HG03159 (cell line): Measurements from ENCODE around the gene PXDC1.
"Not testable (repeated sequence)": the region's sequence is repeated elsewhere in the genome, so short reads cannot be mapped to it uniquely, and the experiment has no call there.

ENCODE experiments used
- ATAC-seq: cut with Tn5 transposase; IDR thresholded peaks from one replicate; pipeline ENCODE4 v1.9.1; 2021; ENCODE audit warnings: mild to moderate bottlenecking, moderate library complexity; ENCODE audit not compliant: unreplicated experiment

The PXDC1 gene

GRCh38 chr6:3735029-3735605 is 16.4 kb downstream of the PXDC1 start:
- ATAC-seq: no peak

GRCh38 chr6:3734023-3734422 is 17.5 kb downstream of the PXDC1 start:
- ATAC-seq: no peak

- ATAC-seq: no peak
Measured at GRCh38 chr6:3733321-3733925, 18.1 kb downstream of the PXDC1 start.

- no peak for ATAC-seq
Measured at GRCh38 chr6:3732345-3733141, 19.0 kb downstream of the PXDC1 start.

- ATAC-seq: no peak
Measured at GRCh38 chr6:3731700-3732099, 19.8 kb downstream of the PXDC1 start.

- no peak for ATAC-seq
Measured at GRCh38 chr6:3729603-3730344, 21.7 kb downstream of the PXDC1 start.

GRCh38 chr6:3727593-3728108 is 23.9 kb downstream of the PXDC1 start:
- no peak for ATAC-seq

- ATAC-seq: no peak
Measured at GRCh38 chr6:3727036-3727435, 24.5 kb downstream of the PXDC1 start.

- no peak for ATAC-seq
Measured at GRCh38 chr6:3726421-3726820, 25.1 kb downstream of the PXDC1 start.

- ATAC-seq: no peak
Measured at GRCh38 chr6:3725145-3726047, 26.1 kb downstream of the PXDC1 start.

GRCh38 chr6:3724451-3725144 is 26.9 kb downstream of the PXDC1 start:
- ATAC-seq: no peak

- ATAC-seq: no peak
Measured at GRCh38 chr6:3723966-3724365, 27.5 kb downstream of the PXDC1 start.

- ATAC-seq: no peak
Measured at GRCh38 chr6:3723251-3723650, 28.3 kb downstream of the PXDC1 start.

- no peak for ATAC-seq
Measured at GRCh38 chr6:3722785-3723184, 28.7 kb downstream of the PXDC1 start.

GRCh38 chr6:3721810-3722621 is 29.5 kb downstream of the PXDC1 start:
- no peak for ATAC-seq

GRCh38 chr6:3720770-3721169 is 30.7 kb downstream of the PXDC1 start:
- not testable (repeated sequence) for ATAC-seq

- ATAC-seq: no peak
Measured at GRCh38 chr6:3719462-3720308, 31.8 kb downstream of the PXDC1 start.

- ATAC-seq: no peak
Measured at GRCh38 chr6:3718407-3718806, 33.1 kb downstream of the PXDC1 start.
